ENCODE measurements around the gene PHKA1. TPM values are rescaled to one million over a fixed set of nuclear protein-coding genes. Genes with fewer than 3 reads are reported as not detected.
"Not testable (repeated sequence)": the region's sequence is repeated elsewhere in the genome, so short reads cannot be mapped to it uniquely, and the experiment has no call there.

The PHKA1 gene
- total RNA-seq, 1 donor from 2014 or later: 1.8 TPM

DNA sequence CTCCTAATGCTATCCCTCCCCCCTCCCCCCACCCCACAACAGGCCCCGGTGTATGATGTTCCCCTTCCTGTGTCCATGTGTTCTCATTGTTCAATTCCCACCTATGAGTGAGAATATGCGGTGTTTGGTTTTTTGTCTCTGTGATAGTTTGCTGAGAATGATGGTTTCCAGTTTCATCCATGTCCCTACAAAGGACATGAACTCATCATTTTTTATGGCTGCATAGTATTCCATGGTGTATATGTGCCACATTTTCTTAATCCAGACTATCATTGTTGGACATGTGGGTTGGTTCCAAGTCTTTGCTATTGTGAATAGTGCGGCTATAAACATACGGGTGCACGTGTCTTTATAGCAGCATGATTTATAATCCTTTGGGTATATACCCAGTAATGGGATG is 44.6 kb downstream of the PHKA1 start:
- ATAC-seq: not testable (repeated sequence)

GRCh38 chrX:72666451-72666850 is 47.7 kb downstream of the PHKA1 start:
- DNase-seq (ENCODE audit: low spot score) (no peak), ATAC-seq (no peak)

More for the DNA sequence above, 44.6 kb downstream of the PHKA1 start:
- not testable (repeated sequence) for DNase-seq (ENCODE audit: low spot score)

- DNase-seq (ENCODE audit: low spot score) (no peak), ATAC-seq (no peak)
Measured at GRCh38 chrX:72663737-72664136, 50.4 kb downstream of the PHKA1 start.

GRCh38 chrX:72662020-72662747 is 51.9 kb downstream of the PHKA1 start:
- ATAC-seq (no peak), DNase-seq (ENCODE audit: low spot score) (no peak)

DNA sequence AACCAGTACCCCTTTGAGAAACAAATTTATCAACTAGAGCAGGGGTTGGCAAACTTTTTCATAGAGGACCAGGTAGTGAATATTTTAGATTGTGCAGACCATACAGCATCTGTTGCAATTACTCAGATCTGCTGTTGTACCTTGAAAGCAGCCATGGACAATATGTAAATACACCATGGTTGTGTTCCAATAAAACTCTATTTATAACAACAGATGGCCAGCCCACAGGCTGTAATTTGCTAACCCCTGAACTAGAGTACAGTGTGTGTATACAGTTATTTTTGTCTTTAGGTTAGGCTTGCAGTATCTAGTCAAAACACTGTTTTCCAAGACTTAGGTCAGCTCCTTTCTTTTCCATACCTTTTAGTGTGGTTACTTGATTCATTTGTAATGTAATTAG is 54.4 kb downstream of the PHKA1 start:
- no peak for DNase-seq (ENCODE audit: low spot score)
- ATAC-seq: no peak

GRCh38 chrX:72652082-72652481 is 62.0 kb downstream of the PHKA1 start:
- ATAC-seq: no peak

GRCh38 chrX:72644946-72645345 is 69.2 kb downstream of the PHKA1 start:
- DNase-seq (ENCODE audit: low spot score): no peak
- peak; percentile 18 for ATAC-seq

More at GRCh38 chrX:72652082-72652481, 62.0 kb downstream of the PHKA1 start:
- DNase-seq (ENCODE audit: low spot score): no peak

DNA sequence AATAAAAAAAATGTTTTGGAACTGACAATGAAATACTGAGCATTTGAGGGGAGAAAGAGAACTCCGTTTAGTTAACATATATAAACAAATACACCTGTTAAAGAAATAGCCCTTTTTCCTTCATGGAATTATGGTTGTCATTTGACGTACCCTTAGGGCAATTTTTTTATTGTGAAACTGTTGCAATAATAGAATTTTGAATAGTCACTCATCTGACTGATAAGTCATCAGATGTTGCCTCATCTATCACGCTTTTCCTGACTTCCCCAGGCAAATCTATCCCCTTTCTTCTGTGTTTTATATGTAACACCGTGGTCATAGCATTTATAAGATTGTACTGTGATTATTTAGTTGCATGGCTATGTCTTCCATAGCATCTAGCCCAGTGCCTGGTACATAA is 72.5 kb downstream of the PHKA1 start:
- DNase-seq (ENCODE audit: low spot score): no peak
- no peak for ATAC-seq

DNA sequence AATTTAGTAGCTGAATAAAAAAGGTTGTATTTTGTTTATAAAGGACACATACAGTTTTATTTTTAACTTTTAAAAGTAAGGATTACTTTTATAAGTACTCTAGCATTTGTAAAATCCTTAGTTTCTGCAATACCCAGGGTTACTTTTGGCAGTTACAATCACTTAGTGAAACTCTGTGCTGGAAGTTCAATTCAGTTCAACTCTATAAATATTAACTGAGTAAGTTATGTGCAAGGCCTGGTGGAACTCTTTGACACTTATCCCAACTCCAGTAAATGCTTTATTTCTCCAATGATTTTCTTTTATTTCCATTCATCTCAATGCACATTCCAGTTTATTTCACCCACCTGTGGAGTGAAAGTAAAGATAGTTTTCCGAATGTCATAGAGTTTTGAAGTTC is 78.2 kb downstream of the PHKA1 start:
- ATAC-seq (peak; percentile 89), DNase-seq (ENCODE audit: low spot score) (no peak)

DNA sequence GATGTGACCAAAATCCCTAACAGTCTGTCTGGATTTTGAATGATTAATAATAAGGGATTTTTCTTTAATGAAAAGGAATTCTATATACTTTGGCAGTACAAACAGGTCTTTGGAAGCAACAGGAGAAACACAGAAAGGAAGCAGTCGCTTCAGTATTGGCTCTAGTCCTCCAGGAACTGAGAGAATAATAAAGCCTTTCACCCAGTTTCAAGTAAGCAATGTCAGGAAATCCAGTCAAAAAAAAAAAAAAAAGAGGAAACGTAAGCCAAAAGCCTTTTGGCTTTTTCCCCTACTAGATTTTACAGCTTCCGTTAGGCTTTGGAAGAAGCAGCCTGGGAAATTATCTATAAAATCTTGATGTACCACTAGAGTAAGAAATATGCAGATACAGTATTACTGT is 79.8 kb downstream of the PHKA1 start:
- ATAC-seq (peak; percentile 68), DNase-seq (ENCODE audit: low spot score) (no peak)

GRCh38 chrX:72630185-72630584 is 83.9 kb downstream of the PHKA1 start:
- DNase-seq (ENCODE audit: low spot score): no peak

DNA sequence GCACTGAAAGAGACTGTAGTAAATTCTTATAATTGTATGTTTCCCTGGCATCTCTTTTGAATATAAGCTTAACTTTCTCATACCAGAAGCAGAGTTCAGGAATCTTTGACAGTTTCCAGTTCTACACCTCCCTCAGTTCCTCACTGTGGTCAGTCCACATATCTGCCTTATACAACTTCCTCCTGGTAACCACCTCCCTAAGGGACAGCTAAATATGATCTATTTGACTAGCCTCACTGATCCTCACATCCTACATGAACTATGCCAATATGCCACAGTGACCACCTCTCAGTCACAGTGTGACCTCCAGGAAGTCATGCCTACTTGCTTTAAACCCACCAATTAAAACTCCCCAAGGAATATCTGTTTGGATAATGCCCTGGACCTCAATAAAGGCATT is 89.9 kb downstream of the PHKA1 start:
- no peak for ATAC-seq
- DNase-seq (ENCODE audit: low spot score): no peak

More at GRCh38 chrX:72630185-72630584, 83.9 kb downstream of the PHKA1 start:
- ATAC-seq: no peak

- DNase-seq (ENCODE audit: low spot score): no peak
- ATAC-seq: no peak
Measured at GRCh38 chrX:72621625-72622485, 92.3 kb downstream of the PHKA1 start.

- DNase-seq (ENCODE audit: low spot score) (no peak), ATAC-seq (peak; percentile 30)
Measured at GRCh38 chrX:72621163-72621562, 92.9 kb downstream of the PHKA1 start.

DNA sequence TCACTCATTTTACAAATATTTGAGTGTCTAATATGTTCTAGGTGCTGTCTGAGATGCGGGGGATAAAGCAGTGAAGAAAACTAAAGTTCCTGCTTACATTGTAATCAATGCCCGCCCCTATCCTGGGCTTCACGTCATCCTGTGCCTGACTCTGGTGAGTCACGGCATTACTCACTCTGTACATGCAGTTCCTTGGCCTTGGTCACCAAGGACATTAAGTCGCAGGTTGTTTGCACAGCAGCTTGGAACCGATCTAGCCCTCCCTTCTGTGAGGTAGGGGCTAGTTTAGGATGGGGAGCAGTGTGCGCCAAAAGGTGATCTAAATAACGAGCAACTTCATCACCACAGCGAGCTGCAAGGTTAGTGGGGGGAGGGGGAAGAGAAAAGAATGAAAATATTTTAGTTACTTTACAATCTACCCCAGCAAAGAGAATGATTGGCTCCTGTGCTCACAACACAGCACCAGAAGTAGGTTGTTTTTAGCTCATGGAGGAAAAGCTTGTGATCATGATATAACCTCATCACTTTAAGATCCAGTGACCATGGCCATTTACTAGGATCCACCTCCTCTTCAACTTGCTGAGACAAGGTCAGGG is 93.5 kb downstream of the PHKA1 start:
- DNase-seq (ENCODE audit: low spot score): no peak
- ATAC-seq: no peak

- DNase-seq (ENCODE audit: low spot score) (no peak), ATAC-seq (peak; percentile 79)
Measured at GRCh38 chrX:72609313-72609712, 104.8 kb downstream of the PHKA1 start.

GRCh38 chrX:72604705-72605104 is 109.4 kb downstream of the PHKA1 start:
- no peak for ATAC-seq
- no peak for DNase-seq (ENCODE audit: low spot score)

DNA sequence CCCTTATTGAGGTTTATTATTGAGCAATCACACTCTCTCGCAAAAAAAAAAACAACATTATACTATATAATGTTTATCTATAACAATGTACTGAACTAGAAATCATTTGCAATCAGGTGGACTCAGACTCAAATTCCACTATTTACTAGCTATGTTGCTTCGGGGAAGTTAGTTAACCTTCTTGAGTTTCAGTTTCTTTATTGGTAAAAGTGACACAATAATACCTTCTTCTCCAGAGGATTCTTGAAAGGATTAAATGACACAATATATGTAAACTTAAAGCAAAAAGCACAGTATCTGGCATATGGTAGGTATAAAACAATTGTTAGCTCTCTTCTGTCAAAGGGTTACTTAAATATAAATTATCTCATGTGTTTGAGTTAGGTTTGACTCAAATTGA is 110.0 kb downstream of the PHKA1 start:
- no peak for ATAC-seq
- DNase-seq (ENCODE audit: low spot score): no peak

DNA sequence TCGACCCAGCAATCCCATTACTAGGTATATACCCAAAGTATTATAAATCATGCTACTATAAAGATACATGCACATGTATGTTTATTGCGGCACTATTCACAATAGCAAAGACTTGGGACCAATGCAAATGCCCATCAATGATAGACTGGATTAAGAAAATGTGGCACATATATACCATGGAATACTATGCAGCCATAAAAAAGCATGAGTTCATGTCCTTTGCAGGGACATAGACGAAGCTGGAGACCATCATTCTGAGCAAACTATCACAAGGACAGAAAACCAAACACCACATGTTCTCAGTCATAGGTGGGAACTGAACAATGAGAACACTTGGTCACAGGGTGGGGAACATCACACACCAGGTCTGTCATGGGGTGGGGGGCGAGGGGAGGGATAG is 123.1 kb downstream of the PHKA1 start:
- not testable (repeated sequence) for DNase-seq (ENCODE audit: low spot score); ATAC-seq

DNA sequence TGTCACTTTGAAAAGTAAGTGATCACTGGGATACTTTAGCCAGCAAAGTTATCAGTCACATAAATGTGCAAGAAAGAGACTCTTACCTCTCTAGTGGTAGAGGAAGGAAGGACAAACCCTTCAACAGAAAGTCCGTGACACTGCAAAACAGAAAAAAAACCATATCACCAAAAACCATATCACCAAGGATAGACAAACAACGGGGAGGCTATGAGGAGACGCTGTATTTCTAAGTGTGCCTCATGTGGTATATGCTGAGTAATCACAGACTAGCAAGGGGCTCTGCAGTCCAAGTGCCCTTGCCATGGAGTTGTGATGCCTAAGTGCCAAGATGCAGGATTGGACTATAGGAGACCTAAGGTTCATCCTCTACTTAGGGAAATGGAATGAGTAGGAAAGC is 129.9 kb downstream of the PHKA1 start:
- ATAC-seq (no peak), DNase-seq (ENCODE audit: low spot score) (no peak)

DNA sequence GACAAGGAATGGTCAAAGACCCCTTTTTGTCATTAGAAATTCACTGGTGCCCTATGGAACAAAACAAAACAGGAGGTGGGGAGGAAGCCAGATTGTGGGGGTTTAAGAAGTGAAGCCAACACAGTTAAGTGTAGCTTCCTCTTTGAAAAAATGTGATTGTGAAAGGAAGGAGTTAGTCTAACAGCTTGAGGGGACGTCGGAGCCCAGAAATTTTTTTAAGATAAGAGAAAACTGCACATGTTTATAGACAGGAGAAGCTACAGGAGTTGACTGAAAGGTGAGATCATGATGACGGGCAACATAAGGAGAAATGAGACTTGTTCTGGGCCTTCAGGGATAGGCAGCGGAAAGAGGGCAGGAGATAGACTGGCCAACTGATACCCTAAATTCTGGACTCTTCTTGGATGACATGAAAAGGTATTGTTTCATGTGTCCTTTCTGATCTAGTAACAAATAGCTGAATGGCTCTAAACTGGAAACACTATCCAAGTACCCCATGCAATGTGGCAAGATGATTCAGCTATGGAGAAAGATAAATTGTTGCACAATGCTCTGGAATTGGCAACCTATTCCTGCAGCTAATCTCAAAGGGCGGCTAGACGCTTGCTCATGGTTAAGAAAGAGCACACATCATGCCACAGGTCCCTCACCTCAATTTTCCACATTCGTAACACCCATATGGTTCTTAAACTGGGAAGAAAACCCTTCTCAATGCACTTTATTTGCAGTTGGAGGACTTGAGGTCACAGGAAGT is 137.8 kb downstream of the PHKA1 start:
- DNase-seq (ENCODE audit: low spot score) (peak; percentile 43), ATAC-seq (peak; percentile 59)
